Spinal cord (tissue), 10 donors: ENCODE results near the gene PON3. TPM values are rescaled to one million over a fixed set of nuclear protein-coding genes. Genes with fewer than 3 reads are reported as not detected.
A peak's percentile ranks its signal among the peaks of the same experiment; 100 is the strongest.

Source experiments
- DNase-seq, 6 donors: peaks; one replicate each; pipeline versions ENCODE4 v3.0.0 to v3.0.0-alpha.2; 2013 to 2015; ENCODE audit warnings: low spot score in 6 of 6, low read depth in 4 of 6
- H3K27ac ChIP-seq: one replicate; pipeline ENCODE4 v1.5.1; 2013; ENCODE audit warnings: low read depth, low read length, control low read depth
- H3K27me3 ChIP-seq: one replicate; pipeline ENCODE4 v1.6.1; 2013; ENCODE audit warnings: low read length; ENCODE audit not compliant: control insufficient read depth, insufficient read depth
- H3K36me3 ChIP-seq: one replicate; pipeline ENCODE4 v1.6.1; 2013; ENCODE audit warnings: low read length; ENCODE audit not compliant: control insufficient read depth, insufficient read depth
- H3K4me1 ChIP-seq: one replicate; pipeline ENCODE4 v1.6.1; 2013; ENCODE audit warnings: low read length; ENCODE audit not compliant: control insufficient read depth, insufficient read depth
- H3K4me3 ChIP-seq: one replicate; pipeline ENCODE4 v1.5.1; 2013; ENCODE audit warnings: low read depth, low read length, control low read depth
- H3K9me3 ChIP-seq: one replicate; pipeline ENCODE4 v1.6.1; 2013; ENCODE audit warnings: low read length; ENCODE audit not compliant: control insufficient read depth, insufficient read depth
- WGBS: methylation state at CpG from one replicate; pipeline ENCODE4 v1.1.5; 2013; ENCODE audit warnings: missing lambda C conversion rate; ENCODE audit not compliant: insufficient coverage; 5-methylcytosine and 5-hydroxymethylcytosine counted together
- polyA plus RNA-seq, 2 donors: library from polyadenylated mRNA; unstranded; fragments of 120-200 nt; gene quantifications; one replicate each; pipeline ENCODE4 v1.2.1, GENCODE V29; 2013; ENCODE audit not compliant: insufficient read length in 2 of 2
- total RNA-seq, 2 donors: library from RNA; depleted of rRNA in 1 of 2; stranded (reverse); fragments of 120-200 nt in 1 of 2; fragments of >200 nt in 1 of 2; gene quantifications; one replicate each; pipeline versions ENCODE4 v1.2.3 to v1.2.4, GENCODE V29; 2013 to 2014
- donor health status: healthy.

The PON3 gene
- total and polyA plus RNA-seq, 4 donors: 3.5 to 4.3 (median 4.0) TPM

DNA sequence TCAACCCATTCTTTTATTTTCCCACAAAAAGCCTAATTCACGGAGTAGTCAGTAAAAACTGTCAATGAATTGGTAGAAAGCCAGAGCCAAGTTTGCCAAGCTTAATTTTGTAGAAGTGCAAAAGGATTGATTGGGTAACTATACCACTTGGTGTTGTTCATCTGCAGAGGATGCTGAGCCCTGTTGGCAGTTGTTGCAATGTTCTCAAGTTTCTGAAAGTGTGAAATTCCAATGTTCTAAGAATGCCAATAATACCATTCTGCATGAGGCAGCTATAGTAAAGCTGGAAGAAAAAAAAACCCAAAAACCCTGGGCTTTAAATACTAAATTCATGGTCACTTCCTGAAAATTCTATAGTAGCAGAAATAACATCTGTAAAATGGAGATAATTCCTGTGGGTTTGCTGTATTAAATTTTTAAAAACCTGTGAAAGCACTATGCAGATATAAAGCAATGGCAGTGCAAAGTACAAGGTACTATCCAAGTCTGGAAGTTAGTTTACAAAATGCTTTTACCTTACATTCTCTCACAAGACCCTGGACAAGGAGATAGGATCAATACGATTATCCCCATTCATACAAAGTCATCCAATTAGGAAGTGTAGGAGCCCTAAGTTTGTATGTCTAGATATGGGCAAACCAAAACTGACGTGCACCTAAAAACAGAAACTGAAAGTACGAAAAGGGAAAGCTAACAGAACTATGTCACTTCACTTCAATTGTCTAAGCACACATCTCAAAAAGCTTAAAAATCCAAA lies 65.8 kb downstream of the PON3 start:
- DNase-seq: peak in 1 of 6 donors; percentile 35
- H3K9me3 ChIP-seq: peaks cover 2% of the 10 kb centered on the region
- H3K36me3 ChIP-seq: no peaks in the 10 kb centered on the region
- H3K27ac ChIP-seq: no peak overlapping the region
- no peaks in the 10 kb centered on the region for H3K27me3 ChIP-seq
- no peak overlapping the region for H3K4me3 ChIP-seq
- no peaks in the 10 kb centered on the region for H3K4me1 ChIP-seq
- 80% methylated on average over 1 of the region's 4 CpGs for WGBS

DNA sequence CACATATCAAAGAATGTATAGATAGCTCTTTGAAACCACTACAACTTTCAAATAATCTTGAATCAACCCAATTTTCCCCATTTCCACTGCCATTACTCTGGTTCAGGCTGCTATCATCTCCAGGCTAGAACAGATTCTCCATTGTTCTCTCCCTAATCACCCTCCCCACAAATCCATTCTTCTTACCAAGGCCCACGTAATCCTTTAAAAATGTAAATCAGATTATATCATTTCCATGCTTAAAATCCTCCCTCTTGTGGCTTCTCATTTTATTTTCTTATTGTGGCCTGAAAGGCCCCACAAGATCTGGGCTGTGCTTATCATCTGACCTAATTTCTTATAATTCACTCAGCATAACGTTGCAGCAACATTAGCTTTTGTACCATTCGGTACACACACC lies 68.8 kb downstream of the PON3 start:
- DNase-seq: no peak
- H3K36me3 ChIP-seq: no peaks in the 10 kb centered on the region
- H3K9me3 ChIP-seq: no peaks in the 10 kb centered on the region
- 80% methylated on average over 3 of the region's 3 CpGs for WGBS
- no peak overlapping the region for H3K4me3 ChIP-seq
- H3K27me3 ChIP-seq: peaks cover 2% of the 10 kb centered on the region
- H3K27ac ChIP-seq: no peak overlapping the region
- no peaks in the 10 kb centered on the region for H3K4me1 ChIP-seq

DNA sequence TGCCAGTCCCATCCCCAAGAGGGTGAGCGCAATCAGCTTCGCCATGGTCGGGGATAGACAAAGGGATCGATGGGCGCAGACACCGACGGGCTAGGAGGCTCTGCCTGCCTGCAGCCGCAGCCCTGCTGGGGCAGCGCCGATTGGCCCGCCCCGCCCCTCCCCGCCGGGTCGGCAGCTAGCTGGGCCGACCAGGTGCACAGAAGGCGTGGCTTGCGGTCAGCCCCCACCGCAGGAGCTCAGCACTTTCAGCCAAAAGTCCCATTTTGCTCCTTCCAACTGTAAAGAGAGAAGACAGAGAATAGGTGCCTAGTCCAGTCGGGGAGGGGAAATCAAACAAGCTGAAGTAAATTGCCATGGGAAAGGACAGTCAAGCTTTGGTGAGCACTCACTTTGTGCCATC lies 71.7 kb downstream of the PON3 start, which contains the start of gene PON1:
Gene PON1 (minus strand): TSS at position 102 of the 400 bp plus-strand sequence. CDS start 57 bp downstream, at position 45.
- H3K4me1 ChIP-seq: no peaks in the 10 kb centered on the region
- DNase-seq: no peak
- 11% methylated on average over 19 of the region's 20 CpGs for WGBS
- H3K9me3 ChIP-seq: no peaks in the 10 kb centered on the region
- no peak within 1 kb of the TSS for H3K27ac ChIP-seq
- H3K27me3 ChIP-seq: peaks cover 2% of the 10 kb centered on the region
- H3K36me3 ChIP-seq: no peaks in the 10 kb centered on the region
- H3K4me3 ChIP-seq: no peak within 1 kb of the TSS

DNA sequence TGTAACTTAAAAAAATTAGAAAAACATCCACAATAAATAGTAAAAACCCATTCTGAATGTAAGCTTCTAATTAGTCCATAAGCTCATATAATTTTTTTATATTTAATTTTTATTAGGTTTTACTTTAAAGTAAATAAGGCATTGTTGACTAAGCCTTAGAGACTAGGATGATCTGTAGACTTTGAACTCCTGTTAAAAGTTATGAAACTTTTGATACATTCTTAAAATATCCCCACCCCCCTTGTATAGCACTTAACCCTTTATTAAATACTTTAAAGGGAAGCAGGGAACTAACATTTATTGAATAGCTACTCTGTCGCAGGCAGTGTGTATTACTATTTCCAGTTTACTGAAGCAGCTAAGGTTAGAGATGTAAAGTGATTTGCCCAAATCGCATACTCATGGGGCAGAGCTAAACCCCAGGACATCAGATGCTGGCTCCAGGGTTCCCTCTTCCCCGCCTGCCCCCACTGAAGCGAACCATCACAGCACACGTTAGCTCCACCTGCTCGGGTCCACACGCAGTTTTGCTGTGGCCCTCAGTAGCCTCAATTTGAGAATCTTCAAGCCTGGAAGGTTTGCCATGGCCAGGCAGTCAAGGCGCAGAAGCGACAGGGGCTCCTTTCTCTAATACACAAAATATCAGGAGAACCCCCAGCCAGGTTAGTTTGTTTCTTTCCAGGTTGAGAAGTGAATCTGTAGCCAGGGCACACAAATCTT lies 72.6 kb downstream of the PON3 start:
- 79% methylated on average over 8 of the region's 9 CpGs for WGBS
- no peaks in the 10 kb centered on the region for H3K9me3 ChIP-seq
- no peak overlapping the region for H3K27ac ChIP-seq
- no peak overlapping the region for H3K4me3 ChIP-seq
- DNase-seq: no peak
- no peaks in the 10 kb centered on the region for H3K36me3 ChIP-seq
- peaks cover 2% of the 10 kb centered on the region for H3K27me3 ChIP-seq
- no peaks in the 10 kb centered on the region for H3K4me1 ChIP-seq

DNA sequence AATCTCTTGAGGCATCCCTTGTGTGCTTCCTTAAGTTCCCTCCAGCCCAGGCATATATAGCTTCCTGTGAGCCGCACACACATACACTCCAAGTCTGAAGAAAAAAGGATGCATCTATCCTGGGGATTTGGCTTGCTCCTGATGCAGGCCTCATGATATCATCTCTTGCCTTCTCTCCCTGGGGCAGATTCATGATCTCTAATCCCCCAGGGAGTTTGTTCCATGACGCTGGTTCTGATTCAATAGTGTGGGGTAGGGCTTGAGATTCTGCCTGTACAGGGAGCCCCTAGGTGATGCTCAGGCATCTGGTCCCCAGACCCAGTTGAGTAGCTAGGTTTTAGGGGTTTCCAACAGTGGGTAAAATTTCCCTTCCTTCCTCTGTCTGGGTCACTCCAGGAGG lies 73.3 kb downstream of the PON3 start:
- no peak for DNase-seq
- H3K27ac ChIP-seq: no peak overlapping the region
- no CpG with 5 or more reads among the region's 2 CpGs for WGBS

DNA sequence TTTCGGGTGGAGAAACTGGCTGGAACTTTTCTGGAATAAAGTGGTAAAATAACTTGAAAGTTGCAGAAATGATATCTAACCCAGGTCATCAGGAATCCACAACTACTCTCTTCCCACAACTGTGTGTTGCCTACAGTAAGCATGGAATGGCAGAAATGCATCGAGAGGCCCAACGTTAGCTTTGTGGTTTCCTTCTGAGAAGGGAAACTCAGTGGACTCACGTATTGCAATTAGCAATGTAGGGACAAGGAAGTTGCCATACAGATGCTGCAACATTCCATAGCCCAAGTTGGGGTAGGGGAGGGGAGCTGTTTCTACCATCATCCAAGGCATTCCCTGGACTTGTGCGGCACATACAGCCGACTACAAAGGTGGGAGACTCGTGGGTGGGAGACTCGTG lies 73.8 kb downstream of the PON3 start:
- Histone ChIP-seq H3K9me3 (no peaks in the 10 kb centered on the region), H3K27ac (no peak overlapping the region), H3K4me3 (no peak overlapping the region), H3K36me3 (no peaks in the 10 kb centered on the region), H3K4me1 (no peaks in the 10 kb centered on the region), H3K27me3 (peaks cover 2% of the 10 kb centered on the region)
- no peak for DNase-seq
- 90% methylated on average over 7 of the region's 8 CpGs for WGBS

More for the DNA sequence above, 73.3 kb downstream of the PON3 start:
- Histone ChIP-seq H3K27me3 (peaks cover 2% of the 10 kb centered on the region), H3K9me3 (no peaks in the 10 kb centered on the region), H3K36me3 (no peaks in the 10 kb centered on the region), H3K4me1 (no peaks in the 10 kb centered on the region), H3K4me3 (no peak overlapping the region)

DNA sequence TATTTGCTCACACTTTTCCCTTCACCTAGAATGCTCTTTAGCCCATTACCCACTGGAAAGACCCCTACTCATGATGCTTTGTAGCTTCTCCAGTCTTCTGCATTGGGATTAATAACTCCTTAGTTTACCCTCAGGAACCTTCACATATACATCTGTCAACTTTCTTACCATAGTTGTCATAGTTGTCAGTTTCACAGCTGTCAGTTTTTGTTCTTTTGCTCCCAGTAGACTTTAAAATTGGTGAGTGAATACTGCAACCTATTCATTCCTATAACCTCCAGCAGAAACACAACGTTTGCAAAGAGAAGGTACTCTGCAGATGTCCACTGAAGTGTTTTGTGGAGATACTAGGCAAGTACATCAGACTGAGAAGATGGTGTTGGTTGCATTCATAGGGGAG lies 74.5 kb downstream of the PON3 start:
- WGBS: no CpG with 5 or more reads among the region's 1 CpG
- no peak for DNase-seq
- Histone ChIP-seq H3K36me3 (no peaks in the 10 kb centered on the region), H3K27ac (no peak overlapping the region), H3K4me1 (no peaks in the 10 kb centered on the region), H3K27me3 (peaks cover 2% of the 10 kb centered on the region), H3K4me3 (no peak overlapping the region), H3K9me3 (no peaks in the 10 kb centered on the region)

DNA sequence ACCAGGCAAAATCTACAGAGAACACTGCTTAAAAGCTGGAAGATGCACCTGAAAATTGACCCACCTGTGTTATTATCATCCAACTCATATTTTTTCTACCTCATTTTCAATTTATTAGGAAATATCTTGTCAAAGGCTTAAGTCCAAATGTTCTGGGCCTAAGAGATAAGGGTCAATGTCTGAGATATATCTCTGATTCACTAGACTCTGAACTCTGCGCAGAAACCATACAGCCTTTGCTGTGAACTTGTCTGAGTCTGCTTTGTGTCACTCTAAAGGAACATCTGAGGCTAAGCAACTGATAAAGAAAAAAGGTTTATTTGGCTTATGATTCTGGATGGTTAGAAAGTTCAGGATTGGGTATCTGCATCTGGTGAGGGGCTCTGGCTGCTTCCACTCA lies 75.5 kb downstream of the PON3 start:
- WGBS: 100% methylated on average over 1 of the region's 1 CpG
- no peaks in the 10 kb centered on the region for H3K9me3 ChIP-seq
- no peaks in the 10 kb centered on the region for H3K4me1 ChIP-seq
- no peak for DNase-seq
- H3K27ac ChIP-seq: no peak overlapping the region
- peaks cover 2% of the 10 kb centered on the region for H3K27me3 ChIP-seq
- no peaks in the 10 kb centered on the region for H3K36me3 ChIP-seq
- H3K4me3 ChIP-seq: no peak overlapping the region

DNA sequence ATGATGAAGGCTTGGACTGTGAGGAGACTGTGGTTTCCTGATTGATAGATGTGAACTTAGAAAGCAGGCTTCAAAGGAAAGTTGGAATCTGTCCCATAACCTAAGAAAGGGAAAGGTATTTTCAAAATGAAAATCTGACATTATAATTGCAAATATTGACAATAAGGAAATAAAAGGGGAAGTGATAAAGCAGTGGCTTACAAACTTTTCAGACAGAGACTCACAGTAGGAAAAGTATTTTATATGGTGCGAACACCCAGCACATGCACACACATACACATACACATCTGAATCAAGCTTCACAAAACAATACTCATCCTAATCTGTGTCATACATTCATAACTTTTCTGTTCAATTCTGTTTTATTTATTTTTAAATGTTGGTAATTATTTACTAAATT lies 76.6 kb downstream of the PON3 start:
- Histone ChIP-seq H3K36me3 (no peaks in the 10 kb centered on the region), H3K27me3 (no peaks in the 10 kb centered on the region), H3K27ac (no peak overlapping the region), H3K9me3 (no peaks in the 10 kb centered on the region), H3K4me1 (no peaks in the 10 kb centered on the region), H3K4me3 (no peak overlapping the region)
- no CpG with 5 or more reads among the region's 1 CpG for WGBS
- DNase-seq: no peak
